Ramos (cell line): Measurements from ENCODE around the gene DAP3.
"Not testable (repeated sequence)": the region's sequence is repeated elsewhere in the genome, so short reads cannot be mapped to it uniquely, and the experiment has no call there.

Experiments used
- in situ Hi-C: fragments of 300-500 bp; cut with MboI; formaldehyde crosslinking; loops from one replicate; pipeline ENCODE4 v1.14.3; 2022; ENCODE audit warnings: low sequenced_read_pairs; ENCODE audit not compliant: unreplicated experiment

Gene DAP3

DNA sequence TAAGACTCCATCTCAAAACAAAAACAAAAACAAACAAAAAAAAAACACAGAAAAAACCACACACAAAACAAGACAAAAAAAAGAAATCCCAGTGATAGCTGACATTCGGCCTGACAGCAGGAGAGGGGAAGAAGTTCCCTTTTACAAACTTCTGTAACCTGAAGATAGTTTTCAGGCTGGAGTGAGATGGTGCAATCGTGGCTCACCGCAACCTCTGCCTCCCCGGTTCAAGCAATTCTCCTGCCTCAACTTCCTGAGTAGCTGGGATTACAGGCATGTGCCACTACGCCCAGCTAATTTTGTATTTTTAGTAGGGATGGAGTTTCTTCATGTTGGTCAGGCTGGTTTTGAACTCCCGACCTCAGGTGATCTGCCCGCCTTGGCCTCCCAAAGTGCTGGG is 75.1 kb downstream of the DAP3 start:
- in situ Hi-C loops: not testable (repeated sequence)

DNA sequence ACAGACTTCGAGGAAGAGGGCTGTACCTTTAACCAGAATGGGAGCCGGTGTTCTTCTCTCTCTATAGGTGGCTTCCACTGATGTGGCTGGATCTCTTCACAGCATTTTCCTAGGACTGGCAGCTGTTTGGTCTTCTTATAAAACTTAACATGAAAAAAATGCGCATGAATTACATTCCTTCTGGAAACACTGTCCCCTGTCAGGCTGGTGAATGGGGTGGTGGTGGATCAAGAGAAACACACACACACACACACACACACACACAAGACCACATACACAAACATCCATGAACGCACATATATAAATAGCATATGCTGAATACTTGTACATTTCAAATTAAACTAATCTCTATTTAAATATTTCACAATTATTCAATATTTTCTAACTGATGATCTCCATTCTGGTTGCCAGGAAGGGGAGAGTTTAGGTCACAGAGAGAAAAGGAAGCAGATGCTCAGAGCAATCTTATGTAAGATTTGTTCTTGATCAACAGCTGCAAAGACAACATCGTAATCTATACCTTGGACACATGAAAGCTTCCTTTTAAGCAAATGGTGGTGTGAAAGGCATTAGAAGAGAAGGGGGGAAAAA is 78.6 kb downstream of the DAP3 start:
- in situ Hi-C loops: not testable (repeated sequence)

DNA sequence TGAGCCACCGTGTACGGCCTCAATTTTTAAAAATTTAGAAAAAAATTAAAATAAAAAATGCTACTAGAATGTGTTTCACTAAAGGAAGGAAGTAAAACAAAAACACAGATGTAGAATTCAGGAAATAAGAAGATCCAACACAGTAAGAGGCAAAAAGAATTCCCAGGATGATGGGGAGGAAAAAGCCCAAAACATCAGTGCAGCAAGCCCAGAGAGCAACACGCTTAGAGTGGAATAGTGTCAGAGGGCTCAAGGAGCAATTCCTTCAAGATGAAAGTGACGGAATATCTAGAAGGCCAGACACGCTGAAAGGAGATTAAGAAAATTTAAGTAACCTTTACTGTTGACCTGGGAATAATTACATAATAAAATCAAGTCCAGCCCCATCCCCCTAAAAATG is 80.4 kb downstream of the DAP3 start:
- in situ Hi-C loops: no loop called here

DNA sequence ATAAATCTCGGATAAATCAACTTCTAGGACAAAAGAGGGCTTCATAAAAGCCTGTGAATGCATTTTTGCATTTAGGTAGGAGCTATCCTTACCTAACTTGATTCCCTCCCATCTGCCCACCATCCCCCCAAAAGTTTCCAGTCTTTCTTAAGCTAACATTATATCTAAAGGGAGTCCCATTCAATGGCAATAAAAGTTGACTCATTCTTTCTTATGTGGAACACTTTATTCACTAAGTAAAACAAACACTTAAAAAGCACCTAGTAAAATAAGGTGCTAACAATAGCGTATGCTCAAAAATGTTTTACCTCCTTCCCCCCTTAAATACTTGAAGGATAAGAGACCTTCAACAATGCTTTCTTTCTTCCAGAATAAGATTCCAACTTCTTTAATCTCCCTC is 84.3 kb downstream of the DAP3 start:
- in situ Hi-C loops: no loop called here

DNA sequence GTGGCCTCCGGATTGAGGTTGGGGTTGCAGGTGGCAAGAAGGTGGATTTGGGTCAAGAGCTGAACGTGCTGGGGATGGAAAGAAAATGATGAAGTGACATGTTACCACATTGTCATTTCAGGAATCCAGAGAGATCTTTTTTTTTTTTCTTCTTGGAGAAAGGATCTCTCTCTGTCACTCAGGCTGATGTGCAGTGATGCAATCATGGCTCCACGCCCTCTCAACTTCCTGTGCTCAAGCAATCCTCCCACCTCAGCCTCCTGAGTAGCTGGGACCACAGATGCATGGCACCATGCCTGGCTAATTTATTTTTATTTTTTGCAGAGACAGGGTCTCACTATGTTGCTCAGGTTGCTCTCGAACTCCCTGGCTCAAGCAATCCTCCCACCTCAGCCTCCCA is 87.5 kb downstream of the DAP3 start:
- in situ Hi-C loops: no loop called here

DNA sequence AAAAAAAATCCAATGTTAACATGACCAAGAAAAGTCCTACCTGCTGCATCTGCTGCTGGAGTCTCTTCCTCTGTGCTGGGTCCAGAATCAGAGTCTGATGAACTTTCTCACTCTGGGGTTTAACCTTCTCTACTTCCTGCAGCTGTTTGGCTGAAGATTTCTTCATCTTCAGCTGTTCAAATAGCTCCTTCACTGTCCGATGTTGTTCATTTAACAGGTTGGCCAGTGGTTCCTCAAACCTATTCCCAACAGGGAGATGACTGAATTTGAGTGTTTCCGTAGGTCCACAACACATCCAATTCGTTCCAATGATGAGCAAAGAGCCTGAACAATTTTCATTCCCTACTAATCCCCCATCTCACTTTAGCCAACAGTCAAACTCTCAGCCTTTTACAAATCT is 88.7 kb downstream of the DAP3 start:
- in situ Hi-C loops: no loop called here
